ENCODE results near the gene PITPNC1.
"Not testable (repeated sequence)": the region's sequence is repeated elsewhere in the genome, so short reads cannot be mapped to it uniquely, and the experiment has no call there.

PITPNC1 gene

GRCh38 chr17:67376737-67377487 is at the start of gene PITPNC1:
Gene PITPNC1 (plus strand): TSS chr17:67377281.
- DNase-seq = peak; percentile 66 to 83 (median 72)

- no peak for DNase-seq
Observed at GRCh38 chr17:67328026-67328425, 49.1 kb upstream of the PITPNC1 start.

- not testable (repeated sequence) for DNase-seq
Observed at GRCh38 chr17:67331381-67332161, 45.5 kb upstream of the PITPNC1 start.

GRCh38 chr17:67332162-67332508 is 44.9 kb upstream of the PITPNC1 start:
- DNase-seq = not testable (repeated sequence)

GRCh38 chr17:67335245-67335835 is 41.7 kb upstream of the PITPNC1 start:
- DNase-seq = no peak

GRCh38 chr17:67336859-67337258 is 40.2 kb upstream of the PITPNC1 start:
- DNase-seq = no peak

GRCh38 chr17:67338353-67338752 is 38.7 kb upstream of the PITPNC1 start:
- not testable (repeated sequence) for DNase-seq

GRCh38 chr17:67343237-67343636 is 33.8 kb upstream of the PITPNC1 start:
- DNase-seq = no peak

GRCh38 chr17:67347826-67348225 is 29.3 kb upstream of the PITPNC1 start:
- no peak for DNase-seq

GRCh38 chr17:67349420-67349819 is 27.7 kb upstream of the PITPNC1 start:
- DNase-seq = no peak

- no peak for DNase-seq
Observed at GRCh38 chr17:67353161-67353560, 23.9 kb upstream of the PITPNC1 start.

- DNase-seq = no peak
Observed at GRCh38 chr17:67353929-67354574, 23.0 kb upstream of the PITPNC1 start.

GRCh38 chr17:67358612-67359011 is 18.5 kb upstream of the PITPNC1 start:
- DNase-seq = no peak

- DNase-seq = peak in 1 of 4 experiments; percentile 7
Observed at GRCh38 chr17:67359960-67360791, 16.9 kb upstream of the PITPNC1 start.

GRCh38 chr17:67360880-67361279 is 16.2 kb upstream of the PITPNC1 start:
- no peak for DNase-seq

- no peak for DNase-seq
Observed at GRCh38 chr17:67362173-67362572, 14.9 kb upstream of the PITPNC1 start.

- DNase-seq = no peak
Observed at GRCh38 chr17:67364847-67365737, 12.0 kb upstream of the PITPNC1 start.

- no peak for DNase-seq
Observed at GRCh38 chr17:67365738-67366192, 11.3 kb upstream of the PITPNC1 start.

- peak; percentile 76 to 92 (median 88) for DNase-seq
Observed at GRCh38 chr17:67366193-67367157, 10.6 kb upstream of the PITPNC1 start, which contains the start of gene PSMD12. Gene PSMD12 (minus strand): TSS chr17:67366577. CDS start chr17:67366519, 58 bp downstream.

GRCh38 chr17:67369676-67370075 is 7.4 kb upstream of the PITPNC1 start:
- DNase-seq = no peak
